Left ventricle myocardium inferior (tissue), 1 donor: Measurements from ENCODE around the gene THOC6. TPM values are rescaled to one million over a fixed set of nuclear protein-coding genes. Genes with fewer than 3 reads are reported as not detected.
A peak's percentile ranks its signal among the peaks of the same experiment; 100 is the strongest.

ENCODE experiments used
- DNase-seq: peaks from one replicate; pipeline ENCODE4 v3.0.0-alpha.2; 2020
- H3K27ac ChIP-seq: fragments of 200-600 bp; replicated peaks from 2 replicates; pipeline ENCODE4 v1.8.0; 2021
- H3K27me3 ChIP-seq: fragments of 200-600 bp; 2 replicates; pipeline ENCODE4 v1.8.0; 2021; ENCODE audit warnings: low read depth
- H3K36me3 ChIP-seq: fragments of 200-600 bp; 2 replicates; pipeline ENCODE4 v1.8.0; 2021
- H3K4me1 ChIP-seq: fragments of 200-600 bp; 2 replicates; pipeline ENCODE4 v1.8.0; 2021
- H3K4me3 ChIP-seq: fragments of 200-600 bp; 2 replicates; pipeline ENCODE4 v1.8.0; 2021; ENCODE audit warnings: mild to moderate bottlenecking, moderate library complexity
- H3K9me3 ChIP-seq: fragments of 200-600 bp; replicated peaks from 2 replicates; pipeline ENCODE4 v1.8.0; 2021
- CTCF ChIP-seq: fragments of 200-600 bp; IDR thresholded peaks from 2 replicates; pipeline ENCODE4 v1.8.0; 2021; ENCODE audit warnings: antibody characterized with exemption, mild to moderate bottlenecking, borderline replicate concordance
- intact Hi-C: fragments of 100-400 bp; cut with micrococcal nuclease; formaldehyde crosslinking; loops from one replicate; pipeline ENCODE4 v1.11.0; 2022
- total RNA-seq: library from RNA; stranded (reverse); fragmentation: NEBNext Ultra II Directional; extraction: Animal tissue kit (Norgen Biotek cat#: 25700); gene quantifications from one replicate; pipeline ENCODE4 v1.2.1, GENCODE V29; 2021
- donor health status: DM: no; HTN: yes; CAD: no; lungs with severe emphysema.

Gene THOC6
- total RNA-seq, 1 donor from 2014 or later: 9.1 TPM

- TF ChIP-seq CTCF: no peak
- no peak overlapping the region for H3K27ac ChIP-seq
- no peaks in the 10 kb centered on the region for H3K27me3 ChIP-seq
- no peaks in the 10 kb centered on the region for H3K36me3 ChIP-seq
- H3K9me3 ChIP-seq: no peaks in the 10 kb centered on the region
- intact Hi-C loops: loop anchor here (10.0 kb wide), 1 partner anchor 68 kb away; no protein-coding TSS in a partner anchor
- H3K4me1 ChIP-seq: peaks cover 32% of the 10 kb centered on the region
- DNase-seq: no peak
- no peak overlapping the region for H3K4me3 ChIP-seq
Measured at GRCh38 chr16:3056336-3057180, 32.7 kb downstream of the THOC6 start.

GRCh38 chr16:3057181-3058138 lies 33.6 kb downstream of the THOC6 start:
- H3K27me3 ChIP-seq: no peaks in the 10 kb centered on the region
- no peak for TF ChIP-seq CTCF
- DNase-seq: no peak
- H3K27ac ChIP-seq: no peak overlapping the region
- no peaks in the 10 kb centered on the region for H3K9me3 ChIP-seq
- H3K4me3 ChIP-seq: peak overlapping the region; percentile 98
- intact Hi-C loops: loop anchor here (10.0 kb wide), 1 partner anchor 67 kb away; no protein-coding TSS in a partner anchor
- H3K36me3 ChIP-seq: no peaks in the 10 kb centered on the region
- peaks cover 32% of the 10 kb centered on the region for H3K4me1 ChIP-seq

GRCh38 chr16:3058139-3059030 lies 34.5 kb downstream of the THOC6 start:
- peaks cover 32% of the 10 kb centered on the region for H3K4me1 ChIP-seq
- no peaks in the 10 kb centered on the region for H3K36me3 ChIP-seq
- intact Hi-C loops: loop anchor here (10.0 kb wide), 1 partner anchor 66 kb away; no protein-coding TSS in a partner anchor
- H3K27ac ChIP-seq: peak overlapping the region; percentile 90
- DNase-seq: peak; percentile 44
- TF ChIP-seq CTCF: no peak
- H3K9me3 ChIP-seq: no peaks in the 10 kb centered on the region
- peak overlapping the region; percentile 98 for H3K4me3 ChIP-seq
- no peaks in the 10 kb centered on the region for H3K27me3 ChIP-seq

GRCh38 chr16:3059041-3059722 lies 35.3 kb downstream of the THOC6 start:
- peak; percentile 90 for DNase-seq
- Histone ChIP-seq H3K27ac (peak overlapping the region; percentile 90), H3K9me3 (no peaks in the 10 kb centered on the region), H3K4me3 (peak overlapping the region; percentile 98), H3K27me3 (no peaks in the 10 kb centered on the region), H3K4me1 (peaks cover 33% of the 10 kb centered on the region), H3K36me3 (no peaks in the 10 kb centered on the region)
- peak; percentile 93 for TF ChIP-seq CTCF
- intact Hi-C loops: loop anchor here (10.0 kb wide), 1 partner anchor 66 kb away; no protein-coding TSS in a partner anchor
